RWPE2 (cell line): Measurements from ENCODE around the gene LYRM7.

Experiments used
- ATAC-seq: fragments of 200-7000 bp; cut with Tn5 transposase; 3 replicates; pipeline ENCODE4 v1.9.1; 2021; ENCODE audit warnings: low read depth
- DNase-seq: peaks from one replicate; pipeline ENCODE4 v3.0.0-alpha.2; 2020; ENCODE audit warnings: low spot score
- H3K27ac ChIP-seq: fragments of 450-650 bp; 2 replicates; pipeline ENCODE4 v1.5.1; 2017; ENCODE audit warnings: mild to moderate bottlenecking; ENCODE audit not compliant: poor library complexity, severe bottlenecking
- H3K27me3 ChIP-seq: fragments of 250-450 bp; sonication (Bioruptor Pico); 2 replicates; pipeline ENCODE4 v1.5.1; 2021; ENCODE audit warnings: mild to moderate bottlenecking, moderate library complexity; ENCODE audit not compliant: insufficient read depth, poor library complexity, severe bottlenecking
- H3K36me3 ChIP-seq: fragments of 250-450 bp; sonication (Bioruptor Pico); 2 replicates; pipeline ENCODE4 v1.5.1; 2020; ENCODE audit warnings: low read depth, mild to moderate bottlenecking, moderate library complexity
- H3K4me1 ChIP-seq: fragments of 250-450 bp; sonication (Bioruptor Pico); 2 replicates; pipeline ENCODE4 v1.5.1; 2021; ENCODE audit warnings: mild to moderate bottlenecking, moderate library complexity; ENCODE audit not compliant: insufficient read depth, poor library complexity, severe bottlenecking
- H3K4me3 ChIP-seq: fragments of 250-450 bp; sonication (Bioruptor Pico); 2 replicates; pipeline ENCODE4 v1.5.1; 2021; ENCODE audit warnings: mild to moderate bottlenecking, moderate library complexity; ENCODE audit not compliant: severe bottlenecking
- H3K9me3 ChIP-seq: fragments of 250-450 bp; sonication (Bioruptor Pico); 2 replicates; pipeline ENCODE4 v1.5.1; 2021; ENCODE audit warnings: mild to moderate bottlenecking, moderate library complexity; ENCODE audit not compliant: severe bottlenecking
- CTCF ChIP-seq: fragments of 450-650 bp; IDR thresholded peaks from one replicate; pipeline ENCODE4 v1.5.1; 2017; ENCODE audit warnings: mild to moderate bottlenecking, moderate library complexity; ENCODE audit not compliant: poor library complexity, severe bottlenecking

The LYRM7 gene

GRCh38 chr5:131198625-131199024, 27.9 kb downstream of the LYRM7 start:
- no peaks in the 10 kb centered on the region for H3K27me3 ChIP-seq
- no peak overlapping the region for H3K4me3 ChIP-seq
- H3K27ac ChIP-seq: no peak overlapping the region
- ATAC-seq (0 out of 3 replicates have a peak, but pooled peaks have one; percentile 35), DNase-seq (no peak)
- H3K36me3 ChIP-seq: peaks cover 15% of the 10 kb centered on the region
- H3K9me3 ChIP-seq: no peaks in the 10 kb centered on the region
- no peak for TF ChIP-seq CTCF
- no peaks in the 10 kb centered on the region for H3K4me1 ChIP-seq

GRCh38 chr5:131200560-131200959, 29.8 kb downstream of the LYRM7 start:
- Histone ChIP-seq H3K36me3 (peaks cover 15% of the 10 kb centered on the region), H3K27ac (no peak overlapping the region), H3K4me3 (no peak overlapping the region), H3K9me3 (no peaks in the 10 kb centered on the region), H3K4me1 (no peaks in the 10 kb centered on the region), H3K27me3 (no peaks in the 10 kb centered on the region)
- no peak for TF ChIP-seq CTCF
- ATAC-seq (no peak), DNase-seq (no peak)

GRCh38 chr5:131204964-131205363, 34.2 kb downstream of the LYRM7 start:
- Histone ChIP-seq H3K4me3 (no peak overlapping the region), H3K36me3 (peaks cover 9% of the 10 kb centered on the region), H3K27me3 (no peaks in the 10 kb centered on the region), H3K4me1 (no peaks in the 10 kb centered on the region), H3K27ac (no peak overlapping the region), H3K9me3 (no peaks in the 10 kb centered on the region)
- ATAC-seq (no peak), DNase-seq (no peak)
- no peak for TF ChIP-seq CTCF

- no peaks in the 10 kb centered on the region for H3K36me3 ChIP-seq
- no peak for TF ChIP-seq CTCF
- no peak for DNase-seq
- no peaks in the 10 kb centered on the region for H3K9me3 ChIP-seq
- no peaks in the 10 kb centered on the region for H3K4me1 ChIP-seq
- no peaks in the 10 kb centered on the region for H3K27me3 ChIP-seq
- ATAC-seq: no peak
- H3K27ac ChIP-seq: no peak overlapping the region
- no peak overlapping the region for H3K4me3 ChIP-seq
Observed at GRCh38 chr5:131206061-131206460, 35.3 kb downstream of the LYRM7 start.

GRCh38 chr5:131206772-131207171, 36.0 kb downstream of the LYRM7 start:
- DNase-seq (no peak), ATAC-seq (no peak)
- Histone ChIP-seq H3K4me1 (no peaks in the 10 kb centered on the region), H3K27ac (no peak overlapping the region), H3K27me3 (no peaks in the 10 kb centered on the region), H3K4me3 (no peak overlapping the region), H3K36me3 (no peaks in the 10 kb centered on the region), H3K9me3 (no peaks in the 10 kb centered on the region)
- TF ChIP-seq CTCF: no peak
